ENCODE results near the gene SLC34A1. TPM values are rescaled to one million over a fixed set of nuclear protein-coding genes. Genes with fewer than 3 reads are reported as not detected.

Gene SLC34A1
- total RNA-seq, 3 donors from 2014 or later (not counting 1 experiment from before 2014, with no cell fraction given), result 0.50 to 0.66 (median 0.63) TPM

DNA sequence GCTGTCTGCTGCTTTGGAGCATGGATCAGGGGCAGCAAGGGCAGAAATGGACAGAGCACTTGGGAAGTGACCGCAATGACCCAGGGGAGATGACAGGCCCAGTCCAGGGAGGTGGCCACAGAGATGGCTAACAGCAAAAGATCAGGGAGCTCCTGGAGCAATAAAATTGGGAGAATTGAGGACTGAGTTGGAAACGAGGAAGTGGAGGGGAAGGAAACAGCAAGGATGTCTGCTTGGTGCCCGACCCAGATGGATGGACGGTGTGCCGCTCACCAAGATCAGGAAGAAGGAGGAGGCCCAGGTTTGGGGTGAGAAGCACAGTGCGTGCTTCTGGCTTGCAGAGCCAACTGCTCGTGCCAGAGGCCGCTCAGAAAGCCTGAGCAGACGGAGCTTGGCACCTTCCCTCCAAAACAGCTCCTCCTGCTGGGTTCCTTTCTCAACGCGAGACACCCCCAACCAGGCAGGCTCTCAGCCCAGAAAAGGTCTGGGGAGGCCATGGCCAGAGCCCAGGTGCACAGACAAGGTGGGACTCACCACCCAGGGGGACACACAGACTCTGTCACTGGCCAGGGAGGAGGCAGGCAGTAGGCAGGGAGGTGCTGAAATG is 1.7 kb upstream of the SLC34A1 start:
- H3K4me1 ChIP-seq (ENCODE audit: control insufficient read depth, insufficient read depth, low read length), result peaks cover 30% of the 10 kb centered on the region
- no peak overlapping the region for H3K27ac Mint-ChIP-seq
- no peak overlapping the region for H3K27ac ChIP-seq (ENCODE audit: low read length)
- no peaks in the 10 kb centered on the region for H3K36me3 ChIP-seq (ENCODE audit: control insufficient read depth, insufficient read depth, low read length)
- H3K4me3 Mint-ChIP-seq, result no peak overlapping the region
- no peaks in the 10 kb centered on the region for H3K9me3 Mint-ChIP-seq
- no peaks in the 10 kb centered on the region for H3K27me3 ChIP-seq (ENCODE audit: control insufficient read depth, insufficient read depth, low read length)
- peaks cover 7 to 19% of the 10 kb centered on the region in 2 donors for H3K4me1 Mint-ChIP-seq
- WGBS (ENCODE audit: insufficient coverage), result 55% methylated on average over 11 of the region's 11 CpGs
- no peaks in the 10 kb centered on the region for H3K9me3 ChIP-seq (ENCODE audit: control insufficient read depth, insufficient read depth, low read length)
- no peak overlapping the region for H3K4me3 ChIP-seq (ENCODE audit: low read length)
- no peak for ATAC-seq
- peak in 1 of 2 donors; percentile 68 for DNase-seq
- H3K36me3 Mint-ChIP-seq, result no peaks in the 10 kb centered on the region
- peaks cover 4 to 5% of the 10 kb centered on the region in 2 donors for H3K27me3 Mint-ChIP-seq (ENCODE audit: low read depth in 2 of 2)
- TF ChIP-seq, protein P1, sequence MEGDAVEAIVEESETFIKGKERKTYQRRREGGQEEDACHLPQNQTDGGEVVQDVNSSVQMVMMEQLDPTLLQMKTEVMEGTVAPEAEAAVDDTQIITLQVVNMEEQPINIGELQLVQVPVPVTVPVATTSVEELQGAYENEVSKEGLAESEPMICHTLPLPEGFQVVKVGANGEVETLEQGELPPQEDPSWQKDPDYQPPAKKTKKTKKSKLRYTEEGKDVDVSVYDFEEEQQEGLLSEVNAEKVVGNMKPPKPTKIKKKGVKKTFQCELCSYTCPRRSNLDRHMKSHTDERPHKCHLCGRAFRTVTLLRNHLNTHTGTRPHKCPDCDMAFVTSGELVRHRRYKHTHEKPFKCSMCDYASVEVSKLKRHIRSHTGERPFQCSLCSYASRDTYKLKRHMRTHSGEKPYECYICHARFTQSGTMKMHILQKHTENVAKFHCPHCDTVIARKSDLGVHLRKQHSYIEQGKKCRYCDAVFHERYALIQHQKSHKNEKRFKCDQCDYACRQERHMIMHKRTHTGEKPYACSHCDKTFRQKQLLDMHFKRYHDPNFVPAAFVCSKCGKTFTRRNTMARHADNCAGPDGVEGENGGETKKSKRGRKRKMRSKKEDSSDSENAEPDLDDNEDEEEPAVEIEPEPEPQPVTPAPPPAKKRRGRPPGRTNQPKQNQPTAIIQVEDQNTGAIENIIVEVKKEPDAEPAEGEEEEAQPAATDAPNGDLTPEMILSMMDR (IDR thresholded peaks at IDR 0.05), result no peak
- intact Hi-C loops (cut with micrococcal nuclease), result no loop called here

DNA sequence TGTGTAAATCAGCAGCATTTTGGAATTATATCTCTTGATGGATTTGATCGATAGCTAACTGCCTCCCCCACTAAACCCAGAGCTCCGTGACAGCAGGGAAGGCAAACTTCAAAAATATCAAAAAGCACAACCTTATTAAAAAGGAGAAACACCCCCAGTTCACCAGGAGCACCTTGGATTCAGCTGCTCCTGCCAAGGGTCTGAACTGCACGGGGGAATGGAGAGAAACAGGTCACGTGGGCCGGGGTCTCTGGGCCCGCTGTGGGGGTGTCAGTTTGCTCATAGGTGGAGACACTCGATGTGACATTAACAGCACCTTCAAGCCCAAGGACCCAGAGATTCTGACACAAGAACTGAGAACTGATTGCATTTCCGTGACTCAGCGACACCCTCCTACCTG is 1.1 kb upstream of the SLC34A1 start:
- Histone ChIP-seq H3K27ac (ENCODE audit: low read length) (no peak overlapping the region), H3K36me3 (ENCODE audit: control insufficient read depth, insufficient read depth, low read length) (no peaks in the 10 kb centered on the region), H3K4me1 (ENCODE audit: control insufficient read depth, insufficient read depth, low read length) (peaks cover 36% of the 10 kb centered on the region), H3K4me3 (ENCODE audit: low read length) (no peak overlapping the region), H3K27me3 (ENCODE audit: control insufficient read depth, insufficient read depth, low read length) (no peaks in the 10 kb centered on the region), H3K9me3 (ENCODE audit: control insufficient read depth, insufficient read depth, low read length) (no peaks in the 10 kb centered on the region)
- Mint-ChIP-seq H3K27me3 (ENCODE audit: low read depth in 2 of 2) (peaks cover 4 to 5% of the 10 kb centered on the region in 2 donors), H3K9me3 (no peaks in the 10 kb centered on the region), H3K36me3 (no peaks in the 10 kb centered on the region), H3K27ac (no peak overlapping the region), H3K4me3 (no peak overlapping the region), H3K4me1 (peaks cover 7 to 19% of the 10 kb centered on the region in 2 donors)
- ATAC-seq, result no peak
- TF ChIP-seq, protein P1 (IDR thresholded peaks at IDR 0.05), result no peak
- DNase-seq, result no peak
- 90% methylated on average over 9 of the region's 9 CpGs for WGBS (ENCODE audit: insufficient coverage)
- intact Hi-C loops (cut with micrococcal nuclease), result no loop called here

DNA sequence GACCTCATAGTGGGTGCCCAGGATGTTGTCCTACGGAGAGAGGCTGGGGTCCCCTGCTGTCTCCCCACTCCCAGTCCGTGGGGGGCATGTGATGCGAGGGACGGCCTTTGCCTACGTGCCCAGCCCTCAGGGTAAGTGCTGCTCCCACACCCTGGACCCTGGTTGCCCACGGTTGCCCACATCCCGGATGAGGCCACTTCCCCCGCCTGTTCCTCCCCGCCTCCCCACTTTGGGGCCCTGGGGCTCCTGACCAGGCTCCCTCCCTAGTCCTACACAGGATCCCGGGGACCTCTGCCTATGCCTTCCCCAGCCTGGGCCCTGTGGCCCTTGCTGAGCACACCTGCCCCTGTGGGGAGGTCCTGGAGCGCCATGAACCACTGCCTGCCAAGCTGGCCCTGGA is 1.5 kb downstream of the SLC34A1 start:
- Histone ChIP-seq H3K27me3 (ENCODE audit: control insufficient read depth, insufficient read depth, low read length) (no peaks in the 10 kb centered on the region), H3K27ac (ENCODE audit: low read length) (no peak overlapping the region), H3K4me3 (ENCODE audit: low read length) (no peak overlapping the region), H3K9me3 (ENCODE audit: control insufficient read depth, insufficient read depth, low read length) (no peaks in the 10 kb centered on the region), H3K4me1 (ENCODE audit: control insufficient read depth, insufficient read depth, low read length) (peaks cover 61% of the 10 kb centered on the region), H3K36me3 (ENCODE audit: control insufficient read depth, insufficient read depth, low read length) (no peaks in the 10 kb centered on the region)
- no peaks in the 10 kb centered on the region for H3K9me3 Mint-ChIP-seq
- no peaks in the 10 kb centered on the region for H3K36me3 Mint-ChIP-seq
- intact Hi-C loops (cut with micrococcal nuclease), result no loop called here
- peak overlapping the region; percentile 2 for H3K4me3 Mint-ChIP-seq
- peaks cover 2 to 5% of the 10 kb centered on the region in 2 donors for H3K27me3 Mint-ChIP-seq (ENCODE audit: low read depth in 2 of 2)
- ATAC-seq (no peak), DNase-seq (no peak)
- TF ChIP-seq, protein P1 (IDR thresholded peaks at IDR 0.05), result no peak
- H3K27ac Mint-ChIP-seq, result peak overlapping the region in 1 of 2 donors; percentile 68
- WGBS (ENCODE audit: insufficient coverage), result 47% methylated on average over 11 of the region's 11 CpGs
- peaks cover 31 to 39% of the 10 kb centered on the region in 2 donors for H3K4me1 Mint-ChIP-seq

DNA sequence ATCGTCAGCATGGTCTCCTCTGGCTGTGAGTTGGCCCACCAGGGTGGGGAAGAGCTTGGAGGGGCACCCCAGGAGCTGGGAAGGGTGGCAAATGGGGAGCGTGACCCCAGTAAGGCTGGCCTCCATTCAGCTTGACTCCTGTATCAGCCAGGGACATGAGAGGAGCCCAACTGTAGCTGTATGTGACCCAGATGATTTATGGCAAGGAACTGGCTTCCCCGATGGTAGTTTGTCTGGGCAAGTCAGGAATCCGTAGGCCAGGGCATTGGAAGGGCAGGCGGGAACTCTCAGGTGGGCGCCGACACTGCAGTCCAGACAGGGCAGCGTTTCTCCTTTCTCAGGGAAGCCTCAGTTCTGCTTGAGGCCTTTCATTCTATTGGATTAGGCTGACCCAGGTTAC is 2.3 kb downstream of the SLC34A1 start:
- no peak overlapping the region for H3K4me3 ChIP-seq (ENCODE audit: low read length)
- Mint-ChIP-seq H3K27me3 (ENCODE audit: low read depth in 2 of 2) (peaks cover 2 to 5% of the 10 kb centered on the region in 2 donors), H3K4me1 (peaks cover 36 to 47% of the 10 kb centered on the region in 2 donors), H3K27ac (no peak overlapping the region), H3K4me3 (no peak overlapping the region), H3K9me3 (no peaks in the 10 kb centered on the region), H3K36me3 (no peaks in the 10 kb centered on the region)
- DNase-seq, result no peak
- peaks cover 67% of the 10 kb centered on the region for H3K4me1 ChIP-seq (ENCODE audit: control insufficient read depth, insufficient read depth, low read length)
- H3K27ac ChIP-seq (ENCODE audit: low read length), result no peak overlapping the region
- no peak for ATAC-seq
- WGBS (ENCODE audit: insufficient coverage), result 91% methylated on average over 8 of the region's 8 CpGs
- intact Hi-C loops (cut with micrococcal nuclease), result no loop called here
- no peaks in the 10 kb centered on the region for H3K36me3 ChIP-seq (ENCODE audit: control insufficient read depth, insufficient read depth, low read length)
- H3K27me3 ChIP-seq (ENCODE audit: control insufficient read depth, insufficient read depth, low read length), result no peaks in the 10 kb centered on the region
- no peaks in the 10 kb centered on the region for H3K9me3 ChIP-seq (ENCODE audit: control insufficient read depth, insufficient read depth, low read length)
- TF ChIP-seq, protein P1 (IDR thresholded peaks at IDR 0.05), result no peak
